SK-N-SH (cell line): Measurements from ENCODE around the gene USP31. TPM values are rescaled to one million over a fixed set of nuclear protein-coding genes. Genes with fewer than 3 reads are reported as not detected.
A peak's percentile ranks its signal among the peaks of the same experiment; 100 is the strongest.

ENCODE experiments used
- CTCF ChIA-PET: fragments of 300-600, 350-600 bp; formaldehyde crosslinking; extraction: SDS; loops from one replicate; lab custom pipeline; 2021; lab: Yijun Ruan, JAX
- POLR2A ChIA-PET: fragments of 350-600 bp; sonication (Branson Sonifier 250); formaldehyde crosslinking; extraction: SDS; loops from one replicate; lab custom pipeline; 2020; ENCODE audit warnings: antibody characterized with exemption, inconsistent platforms; lab: Yijun Ruan, JAX
- DNase-seq: peaks from one replicate; pipeline ENCODE4 v3.0.0; 2012
- H2AFZ ChIP-seq: fragments of 200-600 bp; sonication (generic); 2 replicates; pipeline ENCODE4 v1.8.1; 2016; ENCODE audit warnings: antibody characterized with exemption, mild to moderate bottlenecking, low read depth
- H3F3A ChIP-seq: fragments of 200-600 bp; sonication (generic); replicated peaks from 2 replicates; pipeline ENCODE3; 2016; ENCODE audit warnings: antibody characterized with exemption, mild to moderate bottlenecking; ENCODE audit not compliant: insufficient read depth
- H3K27ac ChIP-seq, 2 experiments: fragments of 200-500 bp in 1 of 2; fragments of 200-600 bp in 1 of 2; sonication (Bioruptor generic) in 1 of 2; sonication (generic), shearing (Covaris generic) in 1 of 2; 2 replicates each; pipeline versions ENCODE4 v1.5.1 to v1.6.1; 2014 to 2016; ENCODE audit warnings: low read depth in 2 of 2, inconsistent platforms in 1 of 2, low read length in 1 of 2, mild to moderate bottlenecking in 1 of 2, mixed read lengths in 1 of 2
- H3K27me3 ChIP-seq: fragments of 200-600 bp; sonication (generic), shearing (Covaris generic); 2 replicates; pipeline ENCODE4 v1.6.1; 2016; ENCODE audit warnings: mixed run types; ENCODE audit not compliant: insufficient read depth
- H3K36me3 ChIP-seq, 2 experiments: fragments of 200-500 bp in 1 of 2; fragments of 200-600 bp in 1 of 2; sonication (Bioruptor generic) in 1 of 2; sonication (generic) in 1 of 2; replicated peaks in 1 of 2; 2 replicates each; pipeline versions ENCODE3 to v1.5.1; 2014 to 2016; ENCODE audit warnings: low read length in 1 of 2, mild to moderate bottlenecking in 1 of 2; ENCODE audit not compliant: insufficient read depth in 2 of 2, control insufficient read depth in 1 of 2
- H3K4me1 ChIP-seq, 2 experiments: fragments of 200-500 bp in 1 of 2; fragments of 200-600 bp in 1 of 2; sonication (Bioruptor generic) in 1 of 2; sonication (generic), shearing (Covaris generic) in 1 of 2; 2 replicates each; pipeline versions ENCODE4 v1.5.1 to v1.6.1; 2014 to 2016; ENCODE audit warnings: low read depth in 1 of 2, low read length in 1 of 2, mixed run types in 1 of 2; ENCODE audit not compliant: insufficient read depth in 2 of 2, control insufficient read depth in 1 of 2
- H3K4me2 ChIP-seq: fragments of 200-600 bp; sonication (generic), shearing (Covaris generic); 2 replicates; pipeline ENCODE4 v1.6.1; 2017; ENCODE audit warnings: mixed run types
- H3K4me3 ChIP-seq, 2 experiments: fragments of 200-500 bp in 1 of 2; fragments of 200-600 bp in 1 of 2; sonication (Bioruptor generic) in 1 of 2; sonication (generic), shearing (Covaris generic) in 1 of 2; 2 replicates each; pipeline versions ENCODE4 v1.5.1 to v1.8.1; 2014 to 2016; ENCODE audit warnings: low read depth in 2 of 2, inconsistent platforms in 1 of 2, low read length in 1 of 2, mild to moderate bottlenecking in 1 of 2, mixed read lengths in 1 of 2, moderate library complexity in 1 of 2
- H3K79me2 ChIP-seq: fragments of 200-600 bp; sonication (generic); 2 replicates; pipeline ENCODE4 v1.8.1; 2017; ENCODE audit warnings: mild to moderate bottlenecking; ENCODE audit not compliant: insufficient read depth
- H3K9ac ChIP-seq: fragments of 200-600 bp; sonication (generic); 2 replicates; pipeline ENCODE4 v1.6.1; 2017; ENCODE audit warnings: mixed run types
- H3K9me2 ChIP-seq: fragments of 200-600 bp; sonication (generic); 2 replicates; pipeline ENCODE4 v1.6.1; 2017; ENCODE audit warnings: mixed run types
- H3K9me3 ChIP-seq: fragments of 200-600 bp; sonication (generic); 2 replicates; pipeline ENCODE4 v1.6.1; 2017; ENCODE audit warnings: mixed run types, mild to moderate bottlenecking, moderate library complexity
- H4K20me1 ChIP-seq: fragments of 200-600 bp; sonication (generic); 2 replicates; pipeline ENCODE4 v1.6.1; 2017; ENCODE audit warnings: mild to moderate bottlenecking, mixed run types; ENCODE audit not compliant: insufficient read depth
- CHD2 ChIP-seq: fragments of 150-350 bp; IDR thresholded peaks from 2 replicates; pipeline ENCODE4 v1.6.1; 2018; ENCODE audit warnings: low read length; ENCODE audit not compliant: partially characterized antibody
- EP300 ChIP-seq, 2 experiments: IDR thresholded peaks; 2 replicates each; pipeline versions ENCODE4 v1.4.0 to v1.6.1; 2012; ENCODE audit warnings: borderline replicate concordance in 1 of 2, low read depth in 1 of 2, low read length in 1 of 2
- GATA2 ChIP-seq: sonication (generic); formaldehyde crosslinking; IDR thresholded peaks from 2 replicates; pipeline ENCODE4 v1.5.0; 2020; ENCODE audit warnings: mild to moderate bottlenecking, missing genetic modification reagents
- JUND ChIP-seq: IDR thresholded peaks from 2 replicates; pipeline ENCODE4 v1.4.0; 2012
- RCOR1 ChIP-seq: fragments of 150-350 bp; IDR thresholded peaks from 2 replicates; pipeline ENCODE4 v1.6.1; 2017; ENCODE audit warnings: antibody characterized with exemption, low read length
- SIN3A ChIP-seq: IDR thresholded peaks from 2 replicates; pipeline ENCODE4 v1.6.1; 2012; ENCODE audit warnings: low read depth, mild to moderate bottlenecking, low read length, moderate library complexity, borderline replicate concordance
- WGBS: methylation state at CpG from one replicate; pipeline ENCODE4 v1.1.6; 2017; ENCODE audit warnings: low lambda C conversion rate; 5-methylcytosine and 5-hydroxymethylcytosine counted together
- polyA plus RNA-seq, 3 experiments: library from polyadenylated mRNA; depleted of rRNA; stranded (reverse); fragments of >200 nt; gene quantifications; 2 replicates each; pipeline ENCODE4 v1.2.3, GENCODE V29; 2012
- TF ChIP-seq, protein P1 (sequence below): IDR thresholded peaks from 2 replicates; pipeline ENCODE4 v1.4.0; 2012; ENCODE audit warnings: low read depth, borderline replicate concordance

USP31 gene
- polyA plus RNA-seq, 1 of the 3 experiments (the other 2 are of a cell fraction), result 3.2 TPM

GRCh38 chr16:23140107-23140506, 9.1 kb downstream of the USP31 start:
- H3K4me1 ChIP-seq, result peaks cover 10 to 22% of the 10 kb centered on the region in 2 experiments; a peak in 3 of 4 replicates
- H2AFZ ChIP-seq, result no peak overlapping the region
- no peaks in the 10 kb centered on the region for H3K9me3 ChIP-seq
- H3K79me2 ChIP-seq, result peaks cover 100% of the 10 kb centered on the region
- H3K4me2 ChIP-seq, result no peak overlapping the region
- no peak overlapping the region for H3K9ac ChIP-seq
- no peaks in the 10 kb centered on the region for H3K27me3 ChIP-seq
- H3K36me3 ChIP-seq, result no peaks in the 10 kb centered on the region
- CTCF ChIA-PET, result no interaction called here
- TF ChIP-seq GATA2 (CRISPR knock-in tag) (peak; percentile 76), RCOR1 (0 out of 2 replicates have a peak, but pooled peaks have one; percentile 26), SIN3A (no peak), JUND (no peak), EP300 (IDR thresholded peaks at IDR 0.05; ENCODE audit: borderline replicate concordance in 1 of 2, low read depth in 1 of 2, low read length in 1 of 2) (peak in 1 of 2 experiments; percentile 69; a peak in 2 of 4 replicates)
- TF ChIP-seq, all 33 proteins: peak for 3
- no peaks in the 10 kb centered on the region for H3F3A ChIP-seq
- WGBS, result 81% methylated on average over 2 of the region's 2 CpGs
- no peak overlapping the region for H3K4me3 ChIP-seq
- H3K9me2 ChIP-seq, result no peaks in the 10 kb centered on the region
- DNase-seq, result peak; percentile 52
- H4K20me1 ChIP-seq, result peaks cover 57% of the 10 kb centered on the region
- H3K27ac ChIP-seq, result no peak overlapping the region
- POLR2A ChIA-PET, result no interaction called here

GRCh38 chr16:23137818-23138217, 11.4 kb downstream of the USP31 start:
- Histone ChIP-seq H3K4me1 (peaks cover 5 to 21% of the 10 kb centered on the region in 2 experiments; a peak in 3 of 4 replicates), H3K27me3 (no peaks in the 10 kb centered on the region), H3K4me3 (no peak overlapping the region), H3K9me2 (no peaks in the 10 kb centered on the region), H4K20me1 (peaks cover 59% of the 10 kb centered on the region), H3K27ac (no peak overlapping the region), H3K4me2 (no peak overlapping the region), H3K36me3 (no peaks in the 10 kb centered on the region), H3K9ac (no peak overlapping the region), H3F3A (no peaks in the 10 kb centered on the region), H3K79me2 (peaks cover 100% of the 10 kb centered on the region), H3K9me3 (no peaks in the 10 kb centered on the region), H2AFZ (no peak overlapping the region)
- TF ChIP-seq CHD2, result no peak
- WGBS, result 98% methylated on average over 5 of the region's 5 CpGs
- POLR2A ChIA-PET, result no interaction called here
- no peak for DNase-seq
- CTCF ChIA-PET, result no interaction called here

DNA sequence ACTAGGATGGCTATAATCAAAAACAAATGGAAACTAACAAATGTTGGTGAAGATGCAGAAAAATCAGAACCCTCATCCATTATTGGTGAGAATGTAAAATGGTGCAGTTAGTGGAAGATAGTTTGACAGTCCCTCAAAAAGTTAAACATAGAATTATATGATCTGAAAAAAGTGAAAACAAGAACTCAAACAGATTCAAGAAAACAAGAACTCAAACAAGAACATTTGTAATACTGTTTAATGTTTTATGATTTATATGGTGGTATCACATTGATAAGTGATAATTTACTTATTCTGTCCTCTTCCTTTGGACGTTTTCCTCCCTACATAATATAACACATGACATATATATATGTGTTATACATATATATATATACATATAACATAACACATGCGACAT, 12.0 kb downstream of the USP31 start:
- CTCF ChIA-PET, result interaction anchor here (1.2 kb wide), 1 partner anchor 44 kb away, joined by 3 read pairs; no protein-coding TSS in a partner anchor
- H3K4me2 ChIP-seq, result no peak overlapping the region
- no peak overlapping the region for H3K4me3 ChIP-seq
- peaks cover 59% of the 10 kb centered on the region for H4K20me1 ChIP-seq
- peaks cover 0 to 17% of the 10 kb centered on the region in 2 experiments; a peak in 3 of 4 replicates for H3K4me1 ChIP-seq
- DNase-seq, result no peak
- no peaks in the 10 kb centered on the region for H3K27me3 ChIP-seq
- no peak overlapping the region for H2AFZ ChIP-seq
- TF ChIP-seq CHD2 (no peak), EP300 (IDR thresholded peaks at IDR 0.05; ENCODE audit: borderline replicate concordance in 1 of 2, low read depth in 1 of 2, low read length in 1 of 2) (no peak)
- TF ChIP-seq, protein P1, sequence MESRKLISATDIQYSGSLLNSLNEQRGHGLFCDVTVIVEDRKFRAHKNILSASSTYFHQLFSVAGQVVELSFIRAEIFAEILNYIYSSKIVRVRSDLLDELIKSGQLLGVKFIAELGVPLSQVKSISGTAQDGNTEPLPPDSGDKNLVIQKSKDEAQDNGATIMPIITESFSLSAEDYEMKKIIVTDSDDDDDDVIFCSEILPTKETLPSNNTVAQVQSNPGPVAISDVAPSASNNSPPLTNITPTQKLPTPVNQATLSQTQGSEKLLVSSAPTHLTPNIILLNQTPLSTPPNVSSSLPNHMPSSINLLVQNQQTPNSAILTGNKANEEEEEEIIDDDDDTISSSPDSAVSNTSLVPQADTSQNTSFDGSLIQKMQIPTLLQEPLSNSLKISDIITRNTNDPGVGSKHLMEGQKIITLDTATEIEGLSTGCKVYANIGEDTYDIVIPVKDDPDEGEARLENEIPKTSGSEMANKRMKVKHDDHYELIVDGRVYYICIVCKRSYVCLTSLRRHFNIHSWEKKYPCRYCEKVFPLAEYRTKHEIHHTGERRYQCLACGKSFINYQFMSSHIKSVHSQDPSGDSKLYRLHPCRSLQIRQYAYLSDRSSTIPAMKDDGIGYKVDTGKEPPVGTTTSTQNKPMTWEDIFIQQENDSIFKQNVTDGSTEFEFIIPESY, result no peak
- TF ChIP-seq, all 33 proteins: peak for 0
- H3F3A ChIP-seq, result no peaks in the 10 kb centered on the region
- no peaks in the 10 kb centered on the region for H3K9me3 ChIP-seq
- no peak overlapping the region for H3K27ac ChIP-seq
- H3K9me2 ChIP-seq, result no peaks in the 10 kb centered on the region
- H3K79me2 ChIP-seq, result peaks cover 100% of the 10 kb centered on the region
- POLR2A ChIA-PET, result no interaction called here
- no peak overlapping the region for H3K9ac ChIP-seq
- WGBS, result 85% methylated on average over 2 of the region's 2 CpGs
- H3K36me3 ChIP-seq, result no peaks in the 10 kb centered on the region
